Measurements from ENCODE around the gene MEI1.

Gene MEI1

GRCh38 chr22:41798736-41799135 is 99.4 kb downstream of the MEI1 start:
- DNase-seq, result no peak

DNA sequence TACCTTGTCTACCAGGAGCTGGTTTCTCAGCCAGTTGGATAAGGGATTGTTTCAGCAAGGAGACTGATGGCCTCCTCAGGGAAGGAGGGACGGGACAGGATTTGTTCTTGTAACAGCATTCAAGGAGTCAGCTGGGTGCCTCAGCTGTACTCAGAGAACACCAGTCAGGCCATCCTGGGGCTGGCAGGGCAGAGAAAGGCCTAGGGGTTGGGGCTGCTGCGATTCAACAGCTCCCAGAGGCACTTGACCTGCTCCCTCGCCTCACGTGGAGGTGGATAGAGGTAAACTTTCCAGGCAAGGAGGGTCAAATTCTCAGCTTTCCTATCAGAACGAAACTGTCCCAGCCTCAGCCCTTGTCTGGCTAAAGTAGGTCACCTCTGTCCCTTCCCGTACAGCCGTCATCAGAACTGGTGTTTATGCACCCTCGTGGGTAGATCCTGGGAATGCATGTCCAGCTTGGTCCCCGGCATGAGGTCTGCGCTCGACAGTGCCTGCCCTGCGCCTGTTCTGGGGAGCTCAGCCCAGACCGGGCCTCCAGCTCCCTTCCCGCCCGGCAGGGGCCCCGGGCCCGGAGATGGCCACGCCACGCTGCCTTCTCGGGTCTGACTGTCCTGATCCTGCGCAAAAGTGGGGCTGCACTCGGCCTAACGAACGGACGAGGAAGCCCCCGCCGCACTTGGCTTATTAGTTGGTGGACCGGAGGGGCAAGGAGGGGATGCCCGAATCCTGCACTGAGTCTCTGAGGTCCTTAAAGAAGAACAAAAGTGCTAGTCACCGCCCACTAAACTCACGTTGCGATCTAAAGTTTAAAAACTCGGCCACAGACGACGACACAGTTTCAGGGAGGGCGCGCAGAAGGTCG is 100.4 kb downstream of the MEI1 start:
- DNase-seq, result peak; percentile 53

DNA sequence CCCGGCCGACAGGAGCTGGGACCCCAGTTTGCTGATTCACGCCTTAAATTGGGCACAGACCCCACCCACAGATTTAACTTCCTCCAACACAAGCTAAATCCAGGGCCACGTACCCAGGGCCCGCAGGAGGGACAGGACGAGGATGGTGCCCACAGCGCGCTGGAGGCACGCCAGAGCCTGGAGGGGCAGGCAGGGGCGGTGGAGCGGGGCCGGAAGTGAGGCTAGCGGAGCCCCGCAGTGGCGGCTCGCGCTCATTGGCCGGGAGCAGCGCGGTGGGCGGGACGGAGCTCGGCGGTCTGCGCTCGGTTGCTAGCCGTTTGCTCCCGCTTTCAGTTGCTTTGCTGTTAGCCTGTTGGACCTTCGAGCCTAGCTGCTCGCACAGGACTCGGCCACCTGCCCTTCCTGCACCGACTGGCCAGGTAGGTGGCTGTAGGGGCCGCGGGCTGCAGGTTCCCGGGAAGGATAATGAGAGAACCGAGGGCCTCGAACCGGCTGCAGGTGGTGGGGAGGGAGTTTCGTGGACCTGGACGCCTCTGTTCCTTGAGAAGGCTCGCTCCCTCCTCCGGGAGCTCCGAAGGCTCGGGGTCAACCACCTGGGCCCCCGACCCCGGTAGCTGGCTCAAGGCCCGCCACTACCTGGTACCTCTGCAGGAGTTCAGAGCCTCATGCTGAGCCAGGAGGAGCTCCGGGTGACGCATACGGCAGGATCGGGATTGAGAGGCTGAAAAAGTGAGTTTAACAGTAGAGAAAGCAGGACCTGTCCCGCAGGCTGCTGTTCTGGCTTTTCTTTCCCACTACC is 101.2 kb downstream of the MEI1 start, which contains the start of gene CCDC134:
TSS of gene CCDC134 (plus strand) at position 332 of the 799 bp plus-strand sequence. CDS start 8,212 bp downstream, outside the sequence.
- peak; percentile 93 for DNase-seq

GRCh38 chr22:41801147-41801819 is 102.0 kb downstream of the MEI1 start:
- DNase-seq, result no peak

- no peak for DNase-seq
Observed at GRCh38 chr22:41801886-41802285, 102.6 kb downstream of the MEI1 start.

- no peak for DNase-seq
Observed at GRCh38 chr22:41805639-41806038, 106.3 kb downstream of the MEI1 start.

- no peak for DNase-seq
Observed at GRCh38 chr22:41808400-41808799, 109.1 kb downstream of the MEI1 start.

GRCh38 chr22:41810022-41810421 is 110.7 kb downstream of the MEI1 start:
- DNase-seq, result no peak

DNA sequence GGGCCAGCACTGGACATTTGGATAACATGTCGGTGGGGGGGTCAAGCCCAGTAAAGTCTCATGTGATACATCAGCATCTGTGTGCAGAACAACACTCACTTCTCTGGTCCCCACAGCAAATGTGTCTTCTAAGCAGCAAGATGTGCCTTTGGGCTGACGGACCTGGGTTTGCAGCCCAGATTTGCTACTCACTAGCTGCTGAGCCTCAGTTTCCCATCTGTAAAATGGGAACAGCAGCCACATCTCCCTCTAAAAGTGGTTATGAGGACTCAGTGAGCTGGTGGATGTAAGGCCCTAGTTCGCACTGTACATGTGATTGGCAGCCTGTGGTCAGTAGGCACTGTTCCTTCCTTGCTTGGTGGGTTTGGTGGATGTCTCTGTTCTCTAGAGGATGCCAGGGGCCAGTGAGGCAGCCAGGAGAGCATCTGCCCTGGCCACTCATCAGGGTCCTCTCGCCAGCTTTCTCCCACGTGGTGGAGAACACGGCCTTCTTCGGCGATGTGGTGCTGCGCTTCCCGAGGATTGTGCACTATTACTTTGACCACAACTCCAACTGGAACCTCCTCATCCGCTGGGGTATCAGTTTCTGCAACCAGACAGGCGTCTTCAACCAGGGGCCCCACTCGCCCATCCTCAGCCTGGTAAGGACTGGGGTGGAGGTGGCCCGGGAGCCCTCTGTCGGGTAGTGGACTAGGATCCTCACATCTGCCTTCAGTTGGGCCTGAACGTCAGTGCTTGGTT is 113.7 kb downstream of the MEI1 start:
- no peak for DNase-seq

- DNase-seq, result no peak
Observed at GRCh38 chr22:41813726-41814410, 114.6 kb downstream of the MEI1 start.

DNA sequence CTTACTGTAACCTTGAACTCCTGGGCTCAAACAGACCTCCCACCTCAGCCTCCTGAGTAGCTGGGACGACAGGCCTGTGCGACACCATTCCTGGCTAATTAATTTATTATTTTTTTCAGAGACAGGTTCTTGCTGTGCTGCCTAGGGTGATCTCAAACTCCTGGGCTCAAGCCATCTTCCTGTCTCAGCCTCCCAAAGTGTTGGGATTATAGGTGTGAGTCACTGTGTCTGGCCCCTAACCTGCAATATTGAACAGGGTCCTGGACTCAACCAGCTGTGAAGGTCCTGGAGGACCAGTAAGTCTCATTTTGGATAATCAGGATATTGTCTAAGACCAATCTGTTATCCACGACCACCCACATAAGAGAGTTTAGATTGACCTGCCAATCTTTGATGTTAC is 116.4 kb downstream of the MEI1 start:
- no peak for DNase-seq

- DNase-seq, result no peak
Observed at GRCh38 chr22:41816241-41816640, 116.9 kb downstream of the MEI1 start.

DNA sequence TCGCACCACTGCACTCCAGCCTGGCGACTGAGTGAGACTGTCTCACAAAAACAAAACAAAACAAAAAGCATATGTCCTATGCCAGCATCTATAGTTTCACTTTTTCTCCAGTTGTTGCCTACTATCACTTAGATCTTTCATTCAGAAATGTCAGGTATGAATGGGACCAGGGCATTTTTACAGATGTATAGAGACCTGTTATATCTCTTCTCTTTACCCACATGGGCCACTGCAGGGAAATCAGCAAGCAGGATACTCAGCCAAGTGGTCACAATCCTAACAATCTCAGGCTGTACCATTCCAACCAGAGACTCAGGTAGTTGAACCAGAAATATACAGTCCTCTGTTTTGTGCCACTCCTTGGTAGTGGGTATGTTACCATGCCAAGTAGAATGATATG is 117.6 kb downstream of the MEI1 start:
- no peak for DNase-seq

- DNase-seq, result no peak
Observed at GRCh38 chr22:41818011-41818410, 118.7 kb downstream of the MEI1 start.

- no peak for DNase-seq
Observed at GRCh38 chr22:41818596-41818995, 119.3 kb downstream of the MEI1 start.

- DNase-seq, result no peak
Observed at GRCh38 chr22:41819257-41819656, 120.0 kb downstream of the MEI1 start.

DNA sequence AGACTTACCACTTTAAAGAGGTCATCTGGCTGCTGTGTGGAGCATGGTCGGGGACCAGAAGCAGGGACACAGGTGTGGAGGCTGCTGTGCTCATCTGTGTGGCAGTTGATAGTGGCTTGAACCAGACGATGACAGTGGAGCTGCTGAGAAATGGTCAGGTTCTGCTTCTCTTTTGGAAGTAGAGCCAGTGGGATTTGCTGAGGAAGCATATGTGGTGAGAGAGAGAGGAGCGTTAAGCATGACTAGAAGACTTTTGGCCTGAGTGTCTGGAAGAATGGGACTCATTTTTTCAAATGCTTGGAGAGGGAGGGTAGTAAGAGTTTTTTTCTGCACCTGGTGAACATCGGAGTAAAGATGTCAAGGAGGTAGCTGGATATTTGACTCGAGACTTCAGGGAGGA is 121.1 kb downstream of the MEI1 start:
- no peak for DNase-seq

GRCh38 chr22:41821471-41822316 is 122.4 kb downstream of the MEI1 start:
- no peak for DNase-seq

- DNase-seq, result peak; percentile 64
Observed at GRCh38 chr22:41822317-41823057, 123.2 kb downstream of the MEI1 start.

DNA sequence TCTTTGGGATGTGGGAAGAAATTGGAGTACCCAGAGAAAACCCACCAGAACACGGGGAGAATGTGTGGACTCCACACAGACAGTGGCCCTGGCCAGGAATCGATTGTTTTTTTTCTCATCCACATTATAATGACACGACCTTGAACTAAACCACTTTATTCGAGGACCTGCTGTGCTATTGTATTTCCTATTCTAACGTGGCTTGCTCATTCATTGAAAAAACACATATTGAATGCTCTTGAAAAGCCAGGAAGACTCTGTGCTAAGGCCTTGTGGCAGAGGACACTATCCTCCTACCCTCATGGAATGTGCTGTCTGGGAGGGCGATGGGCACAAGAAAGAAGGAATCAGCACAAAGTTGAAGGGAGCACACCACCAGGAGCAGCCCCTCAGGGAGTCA is 124.5 kb downstream of the MEI1 start:
- no peak for DNase-seq

Data from NCI-H1092 treated with DMSO at 0.1 percent for 48 hours (cell line).